HG03025 (cell line): ENCODE measurements around the gene TESK2.
"Not testable (repeated sequence)": the region's sequence is repeated elsewhere in the genome, so short reads cannot be mapped to it uniquely, and the experiment has no call there.

Experiments used
- ATAC-seq: cut with Tn5 transposase; IDR thresholded peaks from one replicate; pipeline ENCODE4 v1.9.1; 2021; ENCODE audit warnings: mild to moderate bottlenecking, moderate library complexity; ENCODE audit not compliant: unreplicated experiment, low FRiP score

Gene TESK2

GRCh38 chr1:45490626-45491486 is at the start of gene TESK2:
Gene TESK2 (minus strand): TSS chr1:45491163. CDS start chr1:45457785, 33,378 bp downstream.
- ATAC-seq, result peak; percentile 83

GRCh38 chr1:45536886-45537285 is 45.9 kb upstream of the TESK2 start:
- ATAC-seq, result no peak

GRCh38 chr1:45535988-45536766 is 45.2 kb upstream of the TESK2 start:
- no peak for ATAC-seq

GRCh38 chr1:45531873-45532272 is 40.9 kb upstream of the TESK2 start:
- no peak for ATAC-seq

GRCh38 chr1:45530632-45531135 is 39.7 kb upstream of the TESK2 start:
- no peak for ATAC-seq

GRCh38 chr1:45526135-45526644 is 35.2 kb upstream of the TESK2 start:
- ATAC-seq, result no peak

- ATAC-seq, result not testable (repeated sequence)
These were observed 33.0 kb upstream of the TESK2 start for GRCh38 chr1:45523975-45524374.

GRCh38 chr1:45523516-45523915 is 32.6 kb upstream of the TESK2 start:
- not testable (repeated sequence) for ATAC-seq

- no peak for ATAC-seq
These were observed 31.6 kb upstream of the TESK2 start for GRCh38 chr1:45522324-45523104.

GRCh38 chr1:45521413-45522323 is 30.7 kb upstream of the TESK2 start, which contains the start of gene PRDX1:
Gene PRDX1 (minus strand): TSS chr1:45521884. CDS start chr1:45519043, 2,841 bp downstream.
- ATAC-seq, result peak; percentile 56

- not testable (repeated sequence) for ATAC-seq
These were observed 28.8 kb upstream of the TESK2 start for GRCh38 chr1:45519774-45520173.

GRCh38 chr1:45518910-45519309 is 27.9 kb upstream of the TESK2 start:
- ATAC-seq, result no peak

- not testable (repeated sequence) for ATAC-seq
These were observed 27.4 kb upstream of the TESK2 start for GRCh38 chr1:45518366-45518765.

GRCh38 chr1:45516465-45516864 is 25.5 kb upstream of the TESK2 start:
- no peak for ATAC-seq

GRCh38 chr1:45516036-45516435 is 25.1 kb upstream of the TESK2 start:
- no peak for ATAC-seq

- not testable (repeated sequence) for ATAC-seq
These were observed 22.7 kb upstream of the TESK2 start for GRCh38 chr1:45513532-45514260.

GRCh38 chr1:45512641-45513054 is 21.7 kb upstream of the TESK2 start:
- ATAC-seq, result no peak

GRCh38 chr1:45510972-45511527 is 20.1 kb upstream of the TESK2 start:
- ATAC-seq, result no peak
